T-helper 1 cell (primary cell): ENCODE measurements around the gene SSU72.
"Not testable (repeated sequence)": the region's sequence is repeated elsewhere in the genome, so short reads cannot be mapped to it uniquely, and the experiment has no call there.

Source experiments
- DNase-seq, 5 donors: peaks; one replicate each; pipeline ENCODE4 v3.0.0-alpha.2; 2012 to 2020

The SSU72 gene

GRCh38 chr1:1540818-1541628 is 33.6 kb downstream of the SSU72 start:
- no peak for DNase-seq

GRCh38 chr1:1540090-1540817 is 34.4 kb downstream of the SSU72 start, which contains the start of gene TMEM240:
Gene TMEM240 (minus strand): TSS chr1:1540624. CDS start chr1:1540346, 278 bp downstream.
- peak in 3 of 5 donors; percentile 25 to 49 (median 43) for DNase-seq

- DNase-seq = no peak
Measured at GRCh38 chr1:1539310-1540089, 35.2 kb downstream of the SSU72 start.

- DNase-seq = no peak
Measured at GRCh38 chr1:1538989-1539309, 35.7 kb downstream of the SSU72 start.

- DNase-seq = no peak
Measured at GRCh38 chr1:1538334-1538733, 36.3 kb downstream of the SSU72 start.

GRCh38 chr1:1537626-1538250 is 36.9 kb downstream of the SSU72 start:
- DNase-seq = no peak

- DNase-seq = no peak
Measured at GRCh38 chr1:1536938-1537546, 37.6 kb downstream of the SSU72 start.

DNA sequence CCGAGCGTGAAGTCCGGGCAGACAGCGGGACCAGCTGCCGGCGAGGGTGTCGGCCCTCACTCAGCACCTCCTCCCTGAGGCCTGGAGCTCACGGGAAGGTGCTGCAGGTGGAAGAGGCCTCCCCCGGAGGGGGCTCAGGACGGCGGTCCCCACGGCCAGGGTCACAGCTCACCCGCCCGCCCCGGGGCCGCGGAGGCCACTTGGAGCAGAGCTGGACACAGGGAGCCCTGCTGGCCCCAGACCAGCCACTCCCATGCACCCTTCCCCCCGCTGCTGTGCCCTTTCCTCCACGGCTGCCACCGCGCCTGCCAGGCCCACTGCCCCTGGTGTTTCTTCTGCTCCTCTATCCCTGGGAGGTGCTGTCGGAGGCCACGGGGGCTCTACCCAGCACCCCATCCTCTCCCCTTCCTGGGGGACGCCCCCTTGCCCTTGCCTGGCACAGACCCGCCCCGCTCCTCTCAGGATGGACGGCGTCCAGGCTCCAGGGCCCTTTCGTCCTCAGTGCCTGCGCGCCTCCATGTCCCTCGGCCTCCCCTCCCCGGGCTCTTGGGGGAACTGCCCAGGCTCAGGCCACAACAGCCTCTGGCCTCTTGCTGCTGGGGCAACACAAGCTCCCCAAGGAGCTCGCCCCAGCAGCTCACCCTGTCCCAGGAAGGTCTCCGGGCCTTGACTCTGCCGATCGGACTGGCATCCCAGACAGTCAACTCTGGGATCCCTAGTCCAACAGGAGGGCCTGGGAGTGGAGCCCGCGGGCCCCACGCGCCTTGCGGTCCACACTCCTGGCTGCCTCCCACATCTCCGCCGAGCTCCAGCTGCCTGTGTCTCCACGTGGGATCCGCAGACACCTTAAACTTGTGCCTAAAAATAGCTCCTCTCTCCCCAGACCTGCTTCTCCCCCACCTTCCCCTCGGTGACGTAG is 38.4 kb downstream of the SSU72 start:
- no peak for DNase-seq

GRCh38 chr1:1535201-1536018 is 39.3 kb downstream of the SSU72 start:
- DNase-seq = no peak

DNA sequence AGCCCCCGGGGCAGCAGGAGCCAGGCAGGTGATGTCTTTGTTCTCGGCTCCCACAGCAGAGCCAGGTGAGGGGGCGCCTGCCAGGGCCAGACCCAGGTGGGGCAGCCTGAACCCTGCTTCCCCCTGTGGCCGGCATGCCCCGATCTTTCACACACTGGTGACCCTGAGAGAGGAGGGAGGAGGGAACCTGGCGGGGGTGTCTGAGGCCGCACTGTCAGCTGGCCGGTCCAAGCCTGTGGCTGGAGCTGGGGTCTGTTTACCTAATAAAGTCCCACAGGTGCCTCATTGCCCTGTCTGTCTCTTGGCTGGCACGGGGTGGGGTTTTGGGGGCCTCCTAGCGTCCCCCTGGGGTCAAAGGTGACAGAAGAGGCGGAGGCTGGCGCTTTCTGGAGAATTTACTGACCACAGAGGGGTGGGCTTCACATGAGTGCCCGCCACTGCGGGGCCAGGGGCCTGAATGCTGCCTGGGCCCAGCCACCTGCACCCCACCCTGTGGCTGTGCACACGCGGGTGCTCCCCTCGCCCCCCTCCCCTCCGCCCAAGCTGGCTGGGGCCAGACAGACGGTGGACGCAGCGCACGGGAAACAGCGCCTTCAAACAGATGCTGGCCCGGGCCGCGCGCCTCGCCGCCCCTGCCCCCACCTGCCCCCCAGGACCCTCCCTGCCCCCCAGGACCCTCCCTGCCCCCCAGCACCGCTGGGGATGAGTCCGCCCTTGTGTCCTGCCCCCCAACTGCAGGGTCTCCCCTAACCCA is 40.1 kb downstream of the SSU72 start:
- no peak for DNase-seq

DNA sequence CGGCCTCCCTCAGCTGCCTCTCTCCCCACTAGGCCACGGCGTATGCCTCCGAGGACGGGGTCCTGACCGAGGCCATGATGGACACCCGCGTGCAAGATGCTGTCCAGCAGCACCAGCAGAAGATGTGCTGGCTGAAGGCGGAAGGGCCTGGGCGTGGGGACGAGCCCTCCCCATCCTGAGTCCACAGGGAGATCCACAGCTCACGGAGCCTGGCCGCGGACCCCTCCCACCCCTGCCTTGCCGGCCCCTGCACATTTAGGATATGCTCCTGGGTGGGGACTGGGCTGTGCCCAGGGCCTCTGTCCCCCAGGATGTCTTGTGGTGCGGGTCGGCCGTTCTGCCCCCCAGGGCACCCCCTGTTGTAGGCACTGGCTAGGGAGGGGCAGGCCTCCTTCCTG is 40.8 kb downstream of the SSU72 start:
- not testable (repeated sequence) for DNase-seq

GRCh38 chr1:1533176-1533893 is 41.3 kb downstream of the SSU72 start:
- not testable (repeated sequence) for DNase-seq

GRCh38 chr1:1531947-1532346 is 42.7 kb downstream of the SSU72 start:
- no peak for DNase-seq

GRCh38 chr1:1529936-1530335 is 44.7 kb downstream of the SSU72 start:
- DNase-seq = no peak

- DNase-seq = no peak
Measured at GRCh38 chr1:1529321-1529720, 45.3 kb downstream of the SSU72 start.

GRCh38 chr1:1528301-1529267 is 46.1 kb downstream of the SSU72 start:
- no peak for DNase-seq

GRCh38 chr1:1527092-1527816 is 47.4 kb downstream of the SSU72 start:
- DNase-seq = no peak
